Activated CD4-positive, alpha-beta T cell treated with anti-CD3 and anti-CD28 coated beads for 48 hours (primary cell): ENCODE measurements around the gene CLDN6.
A peak's percentile ranks its signal among the peaks of the same experiment; 100 is the strongest.

Experiments used
- DNase-seq: peaks from one replicate; pipeline ENCODE4 v3.0.0-alpha.2; 2020

Gene CLDN6

DNA sequence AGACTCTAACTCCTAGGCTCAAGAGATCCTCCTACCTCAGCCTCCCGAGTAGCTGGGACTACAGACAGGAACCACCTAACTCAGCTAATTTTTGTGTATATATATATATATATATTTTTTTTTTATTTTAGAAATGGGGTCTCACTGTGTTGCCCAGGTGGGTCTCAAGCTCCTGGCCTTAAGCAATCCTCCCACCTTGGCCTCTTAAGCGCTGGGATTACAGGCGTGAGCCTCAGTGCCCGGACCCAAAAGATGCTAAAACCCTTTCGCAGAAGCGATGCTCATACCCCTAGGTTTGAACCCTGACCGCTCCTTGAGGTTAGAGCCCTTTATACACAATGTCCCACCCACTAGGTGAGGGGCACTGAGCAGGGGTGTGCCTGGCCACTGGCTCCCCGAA is 7.5 kb downstream of the CLDN6 start:
- no peak for DNase-seq

DNA sequence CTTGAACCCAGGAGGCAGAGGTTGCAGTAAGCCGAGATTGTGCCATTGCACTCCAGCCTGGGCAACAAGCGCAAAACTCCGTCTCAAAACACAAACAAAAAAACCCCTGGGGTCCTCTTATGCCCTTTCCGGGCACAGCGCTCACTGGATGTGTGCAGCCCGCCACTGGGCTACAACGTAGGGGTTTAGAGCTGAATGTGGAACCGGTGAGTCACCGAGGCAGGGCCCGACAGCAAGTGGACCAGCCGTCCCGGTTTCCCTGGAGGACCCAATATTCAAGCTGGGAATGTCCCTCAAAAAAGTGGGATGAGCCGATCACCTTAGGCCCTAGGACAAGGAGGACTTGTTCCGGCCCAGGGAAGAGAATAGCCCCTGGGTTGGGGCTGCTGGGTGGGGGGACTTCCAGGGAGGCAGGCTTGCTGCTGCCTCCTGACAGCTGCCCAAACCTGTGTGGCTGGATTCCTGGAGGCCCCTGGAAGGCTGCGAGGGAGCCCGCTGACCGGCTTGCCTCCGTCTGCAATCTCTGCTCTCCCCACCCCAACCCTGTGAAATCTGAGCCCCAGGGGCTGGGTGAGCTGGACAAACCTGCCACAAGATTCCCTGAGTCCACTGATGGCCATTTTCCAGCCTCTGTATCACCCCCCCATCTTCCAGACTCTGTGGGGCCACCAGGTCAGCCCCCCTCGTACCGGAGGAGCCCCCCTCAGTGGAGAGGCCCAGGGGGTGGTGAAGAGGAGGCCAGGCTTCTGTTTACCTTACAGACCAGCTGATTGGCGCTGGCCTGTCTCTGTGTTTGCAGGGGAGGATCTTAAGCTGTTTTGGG is 8.2 kb downstream of the CLDN6 start:
- no peak for DNase-seq

DNA sequence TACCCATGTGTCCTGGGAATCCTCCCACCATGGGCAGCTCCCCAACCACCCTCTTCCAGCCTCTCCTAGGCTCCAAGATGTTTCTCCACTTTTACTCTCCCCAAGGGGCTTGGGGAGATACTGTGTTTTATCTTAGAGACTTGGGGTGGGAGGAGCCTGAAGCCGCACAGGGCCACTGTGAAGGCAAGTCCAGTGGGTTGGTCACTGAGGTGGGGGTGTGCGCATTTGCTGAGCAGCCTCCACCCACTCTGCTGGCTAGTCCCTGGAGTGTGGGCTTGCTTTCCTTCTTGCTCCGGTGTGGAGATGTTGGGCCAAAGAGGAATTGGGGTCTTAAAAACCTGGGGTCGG is 9.3 kb downstream of the CLDN6 start:
- no peak for DNase-seq

DNA sequence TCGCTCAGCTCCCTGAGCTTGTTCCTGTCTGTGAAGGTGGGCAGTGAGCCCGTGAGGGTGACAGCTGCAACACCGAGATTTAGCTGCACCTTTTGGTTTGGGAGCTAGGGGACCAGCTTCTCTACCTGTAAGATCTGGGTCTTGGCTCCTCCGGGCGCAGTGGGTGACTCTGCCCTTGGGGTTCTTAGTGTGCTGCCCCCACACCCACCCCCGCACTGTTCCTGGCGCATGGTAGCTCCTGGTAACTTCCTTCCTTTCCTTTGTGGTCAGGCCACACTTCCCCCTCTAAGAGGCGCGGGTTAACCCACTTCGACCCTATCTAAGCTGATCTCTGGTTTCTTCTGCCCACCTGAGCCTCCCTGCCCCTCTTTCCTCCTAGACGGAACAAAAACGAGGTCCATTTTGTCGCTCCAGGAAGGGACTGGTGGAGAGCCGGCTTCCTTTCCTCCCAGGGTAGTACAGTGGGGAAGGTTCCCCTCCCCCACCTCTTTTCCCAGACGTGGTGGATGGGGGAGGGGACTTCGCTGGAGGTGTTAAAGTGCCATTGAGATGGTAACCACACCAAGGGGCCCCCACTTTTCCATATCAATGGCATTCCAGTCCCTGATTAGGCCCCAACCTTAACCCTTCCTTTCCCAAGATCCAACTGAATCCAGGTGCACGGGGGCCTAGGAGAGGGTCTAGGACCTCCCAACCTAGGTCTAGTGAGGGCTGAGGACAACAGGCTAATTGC is 9.9 kb downstream of the CLDN6 start:
- no peak for DNase-seq

DNA sequence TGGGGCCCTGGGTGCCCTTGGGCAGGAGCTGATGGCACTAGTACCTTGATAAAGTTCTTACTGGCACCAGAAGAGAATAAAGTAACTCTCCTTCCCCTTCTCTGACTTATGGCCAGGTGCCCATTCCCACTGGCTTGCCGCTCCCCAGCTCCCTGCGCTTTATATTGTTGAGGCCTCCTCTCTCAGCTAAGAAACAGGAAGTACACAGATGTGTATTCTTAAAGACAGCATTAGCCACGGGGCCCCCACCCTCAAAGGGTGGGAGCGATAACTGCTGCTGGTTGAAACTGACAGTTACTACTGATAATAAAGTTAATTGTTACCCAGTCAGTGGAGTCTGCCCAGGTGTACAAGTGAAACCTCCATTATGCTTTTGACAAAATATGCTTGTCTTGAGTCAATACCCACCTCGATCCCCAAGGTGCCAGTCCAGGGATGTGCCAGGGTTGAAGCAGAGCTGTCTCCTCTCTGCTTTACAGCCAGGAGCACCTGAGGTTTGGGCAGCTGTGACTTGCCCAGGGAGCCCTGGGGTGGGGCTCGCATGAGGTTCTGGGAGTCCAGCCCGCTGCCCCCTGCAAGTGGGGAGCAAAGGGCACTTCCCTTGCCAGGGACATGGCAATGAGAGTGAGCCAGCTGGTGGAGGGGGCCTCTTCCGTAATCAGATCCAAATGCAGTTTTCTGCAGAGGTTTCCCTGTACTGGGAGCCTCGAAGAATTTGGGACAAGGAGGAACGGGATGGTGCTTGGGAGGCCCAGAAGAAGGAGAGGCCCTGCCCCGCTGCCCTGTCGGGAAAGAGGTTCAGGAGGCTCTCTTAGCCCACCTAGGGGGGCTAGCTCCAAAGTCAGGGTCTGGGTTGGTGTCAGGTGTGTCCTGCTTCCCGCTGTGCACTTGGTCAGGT is 10.7 kb downstream of the CLDN6 start:
- DNase-seq = no peak

DNA sequence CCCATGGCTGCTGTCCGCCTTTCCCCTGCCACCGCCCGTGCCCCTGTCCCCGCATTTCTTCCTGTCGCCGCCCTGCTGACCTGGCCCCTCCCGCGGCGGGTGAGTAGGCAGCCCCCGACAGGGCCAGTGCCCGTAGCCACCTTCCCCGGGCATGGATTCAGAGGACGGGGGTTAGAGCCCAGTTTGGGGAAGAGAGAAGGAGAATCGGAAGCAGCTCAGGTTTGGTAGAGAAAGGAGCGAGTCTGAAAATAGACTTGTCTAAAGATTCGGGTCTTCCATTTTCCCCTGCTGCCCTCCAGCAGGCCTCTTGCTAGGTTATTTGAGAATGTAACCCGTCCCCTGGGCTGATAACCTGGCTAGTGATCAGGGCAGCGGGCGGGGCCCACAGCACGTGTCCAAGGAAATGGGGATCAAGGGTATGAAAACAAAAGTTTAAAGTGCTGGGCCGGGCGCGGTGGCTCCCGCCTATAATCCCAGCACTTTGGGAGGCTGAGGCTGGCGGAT is 13.2 kb downstream of the CLDN6 start:
- DNase-seq = no peak

DNA sequence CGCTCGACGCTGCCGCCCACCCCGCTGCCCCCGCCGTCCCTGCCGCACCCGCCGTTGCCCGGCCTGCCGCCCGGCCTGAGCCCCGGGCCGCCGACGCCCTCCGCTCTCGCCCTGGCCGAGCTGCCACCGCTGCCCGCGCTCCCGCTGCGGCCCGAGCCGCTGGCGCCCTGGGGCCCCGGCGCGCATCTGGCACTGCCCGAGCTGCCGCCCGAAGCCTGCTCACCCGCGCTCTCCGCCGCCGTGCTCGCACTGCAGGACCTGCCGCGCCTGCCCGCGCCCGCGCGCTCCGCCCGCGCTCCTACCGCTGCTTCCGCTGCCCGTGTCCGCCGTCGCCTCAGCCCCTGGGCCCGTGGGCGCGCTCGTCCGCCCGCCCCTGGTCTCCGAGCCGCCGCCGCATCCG is 13.7 kb downstream of the CLDN6 start:
- DNase-seq = peak; percentile 27

DNA sequence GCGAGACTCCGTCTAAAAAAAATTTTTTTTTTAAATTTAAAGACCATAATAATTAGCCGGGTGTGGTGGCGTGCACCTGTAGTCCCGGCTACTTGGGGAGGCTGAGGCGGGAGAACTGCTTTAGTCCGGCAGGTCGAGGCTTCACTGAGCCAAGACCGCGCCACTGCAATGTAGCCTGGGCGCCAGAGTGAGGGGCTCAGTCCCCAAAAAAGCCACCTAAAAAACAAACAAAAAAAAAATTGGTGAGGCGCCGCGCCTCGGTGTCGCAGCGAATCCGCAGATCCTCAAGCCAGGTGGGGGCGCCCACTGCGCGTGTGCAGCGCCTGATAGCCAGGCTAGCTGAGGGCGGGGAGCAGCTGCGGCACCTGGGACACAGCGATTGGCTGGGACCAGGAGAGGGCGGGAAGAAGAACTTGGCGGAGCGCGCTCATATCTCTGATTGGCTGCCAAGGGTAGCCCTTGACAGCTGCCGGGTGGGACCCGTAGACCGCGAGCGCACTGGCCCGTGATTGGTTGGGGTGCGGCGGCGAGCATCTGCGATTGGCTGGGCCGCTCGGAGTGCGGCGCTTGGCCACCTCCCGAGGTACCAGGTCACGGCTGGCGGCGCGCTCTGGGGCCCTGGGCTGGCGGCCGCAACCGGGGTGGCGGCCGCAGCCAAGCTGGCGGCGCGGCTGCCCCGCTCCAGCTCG is 14.3 kb downstream of the CLDN6 start:
- DNase-seq = peak; percentile 98

DNA sequence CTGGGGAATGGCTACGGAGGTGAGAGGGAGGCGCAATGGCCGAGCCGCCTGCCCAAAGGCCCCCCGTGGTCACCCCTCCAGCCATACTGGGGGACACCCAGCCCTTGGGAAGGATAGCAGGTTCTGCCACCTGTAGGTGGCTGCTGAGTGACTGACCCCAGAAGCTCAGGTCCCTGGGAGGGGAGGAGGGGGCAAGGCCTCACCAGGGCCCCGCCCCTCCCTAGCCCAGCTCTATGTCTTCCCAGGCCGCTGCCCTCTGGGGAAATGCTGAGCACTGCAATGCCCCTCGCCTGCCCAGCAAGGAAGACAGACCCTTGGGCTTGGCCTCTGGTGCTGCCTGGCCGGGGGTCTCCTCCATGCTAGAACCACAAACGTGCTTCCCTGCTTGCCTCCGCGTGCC is 16.7 kb downstream of the CLDN6 start:
- DNase-seq = no peak

DNA sequence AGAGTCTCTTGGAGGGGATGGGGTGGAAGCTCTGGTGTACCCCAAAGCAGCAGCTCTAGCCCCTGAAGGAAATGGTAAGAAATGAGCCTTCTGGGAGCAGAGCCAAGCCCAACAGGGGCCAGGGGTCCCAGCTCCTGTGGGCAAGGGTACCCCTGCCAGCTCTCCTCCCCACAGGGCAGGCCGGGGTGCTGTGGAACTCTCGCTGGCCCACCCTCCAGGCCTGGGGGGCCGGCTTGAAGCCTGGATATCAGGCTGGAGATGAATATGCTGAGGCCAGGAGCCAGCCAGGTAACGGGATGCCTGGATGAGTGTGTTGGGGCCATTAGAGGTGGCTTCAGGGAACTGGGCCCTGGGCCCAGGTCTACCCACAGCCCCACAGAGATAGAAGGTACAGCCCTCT is 17.4 kb downstream of the CLDN6 start:
- no peak for DNase-seq

DNA sequence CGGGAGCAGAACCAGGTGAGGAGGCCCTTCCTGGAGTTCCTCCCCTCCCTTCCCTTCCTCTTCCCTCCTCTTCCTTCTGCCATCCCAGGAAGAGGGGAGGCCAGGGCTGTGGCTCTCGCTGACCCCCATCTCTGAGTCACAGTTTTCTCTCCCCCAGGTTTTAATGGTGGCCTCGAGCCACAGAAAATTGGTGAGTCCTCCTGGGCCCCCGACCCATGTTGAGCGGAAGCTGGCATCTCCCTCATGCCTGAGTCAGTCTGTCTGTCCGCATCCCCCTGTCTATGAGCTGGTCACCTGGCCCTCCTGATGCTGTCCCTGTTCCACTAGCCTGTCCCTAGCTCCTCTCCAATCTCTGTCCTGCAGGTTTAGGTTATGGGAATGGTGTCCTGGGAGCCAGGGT is 18.1 kb downstream of the CLDN6 start:
- no peak for DNase-seq

DNA sequence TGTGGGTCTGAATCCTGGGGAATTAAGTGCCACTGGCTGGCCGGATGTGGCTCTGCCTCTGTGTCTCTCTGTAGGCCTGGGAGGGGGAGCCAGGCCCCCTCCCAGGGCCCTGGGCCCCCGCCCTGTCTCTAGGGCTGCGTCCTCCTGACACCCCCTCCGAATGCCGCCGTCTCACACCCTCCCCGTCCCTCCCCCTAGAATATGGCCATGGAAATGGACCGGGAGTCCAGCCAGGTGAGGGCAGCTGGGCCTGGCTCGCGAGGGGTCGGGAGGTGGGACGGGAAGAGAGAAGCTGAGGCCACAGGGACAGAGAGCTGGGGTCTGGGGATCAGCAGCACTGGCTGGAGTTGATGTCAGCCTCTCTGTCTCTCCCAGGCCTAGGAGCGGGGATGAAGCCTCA is 21.7 kb downstream of the CLDN6 start:
- DNase-seq = no peak

DNA sequence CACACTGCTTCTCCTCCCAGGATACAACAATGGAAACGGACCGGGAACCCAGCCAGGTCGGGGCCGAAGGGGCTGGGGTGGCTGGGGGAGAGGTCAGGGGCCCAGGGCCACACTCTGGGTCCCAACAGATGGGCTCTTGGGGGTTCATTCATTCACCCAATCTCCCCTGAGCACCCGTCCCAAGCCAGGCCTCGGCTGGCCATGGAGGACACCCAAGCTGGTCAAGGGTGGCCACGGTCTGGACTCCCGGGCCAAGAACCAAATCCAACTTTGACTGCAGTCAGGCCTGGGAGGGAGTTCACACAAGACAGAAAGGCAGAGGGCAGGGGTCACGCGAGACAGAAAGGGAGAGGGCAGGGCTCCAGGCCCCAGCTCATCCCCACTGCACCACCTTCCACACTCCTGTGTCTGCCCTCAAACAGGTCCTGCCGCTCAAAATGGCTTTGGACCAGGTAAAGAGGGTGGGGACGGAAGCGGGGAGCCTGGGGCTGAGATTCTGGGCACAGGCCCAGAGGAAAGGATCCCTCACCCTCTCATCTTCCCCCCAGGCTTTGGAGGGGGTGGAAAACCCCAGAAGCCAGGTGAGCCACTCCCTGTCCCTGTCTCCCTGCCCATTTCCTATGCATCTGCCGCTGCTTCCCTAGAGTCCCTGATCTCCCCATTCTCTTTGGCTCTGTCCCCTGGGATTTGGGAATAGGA is 25.5 kb downstream of the CLDN6 start:
- no peak for DNase-seq

DNA sequence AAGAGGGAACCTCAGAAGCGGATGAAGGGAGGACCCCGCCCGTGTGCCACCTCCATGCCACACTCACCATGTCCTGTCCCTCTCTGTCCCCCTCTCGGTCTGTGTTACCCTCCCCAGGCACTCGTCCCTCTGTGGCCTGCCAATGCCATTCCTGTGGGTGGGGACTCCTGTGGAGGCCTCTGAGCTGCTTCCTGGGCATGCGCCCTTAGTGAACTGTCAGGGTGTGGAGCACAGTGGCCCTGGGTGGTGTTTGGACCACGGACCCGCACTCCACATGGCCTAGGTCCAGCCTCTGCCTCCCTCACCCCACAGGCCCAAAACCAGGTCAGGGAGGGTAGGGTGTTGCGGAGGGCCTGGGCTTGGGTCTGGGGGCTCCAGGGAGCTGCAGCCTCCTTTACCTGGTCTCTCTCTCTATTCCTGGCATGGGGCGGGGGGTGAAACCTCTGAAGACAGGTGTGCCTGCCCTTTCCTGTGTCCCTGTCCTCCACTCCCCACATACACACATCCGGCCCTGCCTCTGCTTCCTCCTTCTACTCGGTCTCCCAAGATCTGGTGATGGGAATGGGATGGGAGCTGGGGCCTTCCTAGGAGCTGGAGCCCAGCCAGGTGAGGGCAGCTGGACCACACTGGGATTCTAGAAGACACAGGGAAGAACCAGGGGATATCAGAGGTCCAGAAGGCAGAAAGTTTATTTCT is 26.3 kb downstream of the CLDN6 start:
- DNase-seq = no peak

DNA sequence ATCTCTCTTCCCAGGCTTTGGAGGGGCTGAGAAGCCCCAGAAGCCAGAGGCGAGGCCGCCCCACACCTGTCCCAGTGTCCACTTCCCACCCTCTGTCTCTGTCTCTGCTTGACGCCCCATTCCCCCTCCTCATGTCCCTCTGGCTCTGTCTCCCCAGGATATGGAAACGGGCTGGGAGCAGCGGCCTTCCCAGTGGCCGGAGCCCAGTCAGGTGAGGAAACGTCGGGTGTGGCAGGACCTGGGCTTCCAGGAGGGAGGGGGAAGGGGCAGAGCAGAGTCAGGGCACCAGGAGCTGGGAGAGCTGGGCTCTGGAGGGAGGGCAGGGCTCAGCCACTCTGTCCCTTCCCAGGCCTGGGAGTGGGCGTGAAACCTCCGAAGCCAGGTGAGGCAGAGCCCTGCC is 27.1 kb downstream of the CLDN6 start:
- no peak for DNase-seq

DNA sequence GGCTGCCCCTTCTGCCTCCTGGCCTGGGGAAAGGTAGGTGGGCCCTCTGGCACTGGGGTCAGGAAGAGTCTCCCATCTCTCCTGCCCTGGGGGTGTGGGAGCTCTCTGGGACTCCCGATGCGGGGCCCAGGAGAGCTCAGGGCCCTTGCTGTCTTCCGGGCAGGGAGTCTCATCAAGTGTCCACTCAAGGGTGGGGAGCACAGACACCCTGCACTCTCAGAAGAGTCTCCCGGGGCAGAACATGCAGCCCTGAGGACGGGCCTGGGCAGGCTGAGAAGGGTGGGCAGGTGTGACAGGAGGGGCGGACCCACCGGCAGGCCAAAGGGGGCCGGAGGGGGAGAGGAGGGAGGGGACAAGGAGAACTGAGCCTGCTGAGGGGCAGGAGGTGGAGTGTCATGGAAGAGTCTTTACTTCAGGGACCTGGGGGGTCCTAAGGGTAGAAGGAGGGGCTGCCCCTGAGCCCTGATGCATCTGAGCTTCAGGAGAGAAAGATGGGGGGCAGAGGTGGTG is 29.3 kb downstream of the CLDN6 start:
- DNase-seq = no peak

GRCh38 chr16:2987833-2988232 is 30.1 kb downstream of the CLDN6 start:
- no peak for DNase-seq

DNA sequence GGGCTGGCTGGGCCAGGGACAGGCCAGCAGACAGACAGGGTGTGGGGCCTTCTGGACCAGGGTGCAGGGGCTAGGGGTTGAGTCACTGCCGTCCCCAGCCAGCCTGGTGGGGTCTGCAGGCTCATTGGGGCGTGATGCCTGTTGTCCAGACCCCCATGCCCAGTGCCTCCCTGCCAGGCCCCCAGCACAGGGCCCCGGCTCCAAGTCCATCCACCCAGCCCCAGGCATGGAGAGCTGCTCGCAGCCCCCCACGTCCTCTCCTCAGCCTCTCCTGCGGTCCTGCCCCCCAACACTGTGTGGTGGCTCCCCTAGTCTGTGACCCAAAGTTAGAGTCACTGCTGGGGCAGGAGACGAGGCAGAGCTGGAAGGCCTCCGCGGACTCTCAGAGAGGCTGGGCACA is 30.7 kb downstream of the CLDN6 start:
- DNase-seq = no peak

DNA sequence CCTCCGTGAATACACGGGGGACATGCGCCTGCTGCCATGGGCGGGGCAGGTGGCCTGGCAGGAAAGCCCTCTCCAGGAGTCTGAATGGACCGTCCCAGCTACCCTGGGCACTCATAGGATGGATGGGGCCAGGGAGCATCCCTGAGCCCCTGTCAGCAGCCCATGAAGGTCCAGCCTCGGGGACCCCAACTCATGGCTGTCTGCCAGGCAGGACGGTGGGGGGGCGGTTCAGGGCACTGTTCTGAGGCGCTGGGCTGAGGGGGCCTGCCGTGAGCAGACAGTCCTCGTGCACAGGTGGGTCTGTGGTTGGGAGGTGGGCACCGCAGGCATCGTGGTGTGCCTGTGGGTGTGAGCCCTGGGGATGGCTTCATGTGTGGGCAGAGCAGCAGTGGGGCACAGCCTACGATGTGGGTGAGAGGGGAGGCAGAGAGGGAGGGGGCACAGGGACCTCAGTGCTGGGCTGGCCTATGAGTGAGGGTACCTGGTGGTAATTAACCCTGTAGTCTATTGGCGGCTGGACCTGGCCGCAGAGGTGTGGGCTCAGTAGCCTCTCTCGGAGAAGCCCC is 31.3 kb downstream of the CLDN6 start:
- no peak for DNase-seq

- no peak for DNase-seq
Measured at GRCh38 chr16:2985893-2986355, 32.1 kb downstream of the CLDN6 start.

- DNase-seq = no peak
Measured at GRCh38 chr16:2985462-2985861, 32.5 kb downstream of the CLDN6 start.
